ENCODE results near the gene SDR39U1. TPM values are rescaled to one million over a fixed set of nuclear protein-coding genes. Genes with fewer than 3 reads are reported as not detected.

SDR39U1 gene
- total RNA-seq, 6 experiments from 2014 or later = 24.9 to 32.8 (median 28.3) TPM

GRCh38 chr14:24399447-24399822 is 43.1 kb downstream of the SDR39U1 start:
- DNase-seq (no peak), ATAC-seq (peak in 3 of 4 donors; percentile 4 to 10 (median 6))
- Histone ChIP-seq H3K4me1 (peaks cover 0 to 24% (median 0%) of the 10 kb centered on the region in 4 donors), H3K36me3 (no peaks in the 10 kb centered on the region), H3K27me3 (no peaks in the 10 kb centered on the region), H3K4me3 (peak overlapping the region; percentile 59 to 62 (median 61)), H3K9me3 (no peaks in the 10 kb centered on the region), H3K27ac (peak overlapping the region; percentile 27 to 52 (median 50))
- TF ChIP-seq CTCF (IDR thresholded peaks at IDR 0.05) = no peak
- TF ChIP-seq POLR2A (IDR thresholded peaks at IDR 0.05) = no peak
- intact Hi-C loops (cut with DNase I) = no loop called here
- WGBS (ENCODE audit: insufficient coverage, low coverage, low lambda C conversion rate, missing lambda C conversion rate) = 17% methylated on average over 6 of the region's 8 CpGs

GRCh38 chr14:24398653-24399446 is 43.7 kb downstream of the SDR39U1 start, which contains the start of gene NYNRIN:
NYNRIN (plus strand) TSS chr14:24399003; CDS start chr14:24399247, 244 bp downstream.
- ATAC-seq (peak; percentile 71 to 78 (median 75)), DNase-seq (peak in 2 of 3 donors; percentile 52 to 61)
- Histone ChIP-seq H3K36me3 (no peaks in the 10 kb centered on the region), H3K4me1 (peaks cover 0 to 24% (median 0%) of the 10 kb centered on the region in 4 donors), H3K27me3 (no peaks in the 10 kb centered on the region), H3K9me3 (no peaks in the 10 kb centered on the region), H3K4me3 (peak within 1 kb of the TSS; percentile 59 to 62 (median 61)), H3K27ac (peak within 1 kb of the TSS; percentile 27 to 52 (median 50))
- 3% methylated on average over 7 of the region's 57 CpGs for WGBS (ENCODE audit: insufficient coverage, low coverage, low lambda C conversion rate, missing lambda C conversion rate)
- intact Hi-C loops (cut with DNase I) = no loop called here
- TF ChIP-seq POLR2A (IDR thresholded peaks at IDR 0.05) (no peak), CTCF (IDR thresholded peaks at IDR 0.05) (no peak)

GRCh38 chr14:24398293-24398652 is 44.3 kb downstream of the SDR39U1 start:
- H3K27ac ChIP-seq = peak overlapping the region in 2 of 3 donors; percentile 26 to 52
- no peak for DNase-seq

GRCh38 chr14:24397639-24398292 is 44.8 kb downstream of the SDR39U1 start:
- no peak overlapping the region for H3K4me3 ChIP-seq
- H3K4me1 ChIP-seq = peaks cover 0 to 21% (median 0%) of the 10 kb centered on the region in 4 donors
- no peaks in the 10 kb centered on the region for H3K9me3 ChIP-seq
- DNase-seq = no peak
- WGBS (ENCODE audit: insufficient coverage, low coverage, low lambda C conversion rate, missing lambda C conversion rate) = 60% methylated on average over 2 of the region's 6 CpGs
- TF ChIP-seq POLR2A (IDR thresholded peaks at IDR 0.05) = no peak
- TF ChIP-seq CTCF (IDR thresholded peaks at IDR 0.05) = no peak
- no peak for ATAC-seq
- H3K27me3 ChIP-seq = no peaks in the 10 kb centered on the region
- no peaks in the 10 kb centered on the region for H3K36me3 ChIP-seq
- H3K27ac ChIP-seq = peak overlapping the region in 1 of 3 donors; percentile 26
- intact Hi-C loops (cut with DNase I) = no loop called here

More at GRCh38 chr14:24398293-24398652, 44.3 kb downstream of the SDR39U1 start:
- no peak for TF ChIP-seq CTCF (IDR thresholded peaks at IDR 0.05)
- TF ChIP-seq POLR2A (IDR thresholded peaks at IDR 0.05) = no peak
- intact Hi-C loops (cut with DNase I) = no loop called here
- WGBS (ENCODE audit: insufficient coverage, low coverage, low lambda C conversion rate, missing lambda C conversion rate) = 20% methylated on average over 1 of the region's 7 CpGs
- H3K36me3 ChIP-seq = no peaks in the 10 kb centered on the region
- ATAC-seq = peak in 3 of 4 donors; percentile 12 to 38 (median 27)
- H3K4me3 ChIP-seq = peak overlapping the region; percentile 59 to 62 (median 61)
- peaks cover 0 to 24% (median 0%) of the 10 kb centered on the region in 4 donors for H3K4me1 ChIP-seq
- H3K9me3 ChIP-seq = no peaks in the 10 kb centered on the region
- H3K27me3 ChIP-seq = no peaks in the 10 kb centered on the region

Measured in right lobe of liver (tissue), 6 donors.